K562 (cell line): ENCODE measurements around the gene RUNX1. TPM values are rescaled to one million over a fixed set of nuclear protein-coding genes. Genes with fewer than 3 reads are reported as not detected.
A peak's percentile ranks its signal among the peaks of the same experiment; 100 is the strongest.

ENCODE experiments used
- ARID4B ChIP-seq: sonication (generic); formaldehyde crosslinking; IDR thresholded peaks from 2 replicates; pipeline ENCODE4 v1.8.0; 2022; ENCODE audit warnings: mild to moderate bottlenecking, missing genetic modification reagents
- ELF4 ChIP-seq: fragments of 450-650 bp; formaldehyde crosslinking; IDR thresholded peaks from 2 replicates; pipeline ENCODE4 v1.4.0; 2022; ENCODE audit warnings: missing genetic modification characterization
- ERF ChIP-seq: fragments of 450-650 bp; formaldehyde crosslinking; IDR thresholded peaks from 2 replicates; pipeline ENCODE4 v1.4.0; 2020; ENCODE audit warnings: mild to moderate bottlenecking, mixed read lengths
- FOXP4 ChIP-seq: sonication (generic); formaldehyde crosslinking; IDR thresholded peaks from 2 replicates; pipeline ENCODE4 v1.8.0; 2022; ENCODE audit warnings: mild to moderate bottlenecking, missing genetic modification reagents, borderline replicate concordance
- FUS ChIP-seq: fragments of 200-400 bp; formaldehyde crosslinking; optimal IDR thresholded peaks from 2 replicates; pipeline ENCODE3; 2017; ENCODE audit warnings: low read depth, low read length
- RFX7 ChIP-seq: fragments of 250-450 bp; sonication (Bioruptor Pico); IDR thresholded peaks from 2 replicates; pipeline ENCODE4 v1.5.1; 2021; ENCODE audit warnings: mild to moderate bottlenecking
- ZNF174 ChIP-seq: fragments of 250-450 bp; sonication (Bioruptor Pico); IDR thresholded peaks from 2 replicates; pipeline ENCODE4 v1.4.0; 2020; ENCODE audit warnings: mild to moderate bottlenecking
- polyA plus RNA-seq, 8 experiments: library from polyadenylated mRNA; depleted of rRNA in 4 of 8; stranded (reverse) in 5 of 8; unstranded in 3 of 8; fragments of >200 nt; fragmentation: Nextera tagmentation in 2 of 8; fragmentation: Illumina TruSeq in 1 of 8; extraction: Ambion mirVana in 2 of 8; extraction: Trizol in 1 of 8; gene quantifications; 2 replicates each; pipeline versions ENCODE4 v1.2.1 to v1.2.3, GENCODE V29; 2011 to 2014; ENCODE audit warnings: inconsistent platforms in 1 of 8, missing spikeins in 1 of 8
- total RNA-seq, 7 experiments: library from RNA; depleted of rRNA in 6 of 7; stranded (reverse); fragments of >200 nt in 6 of 7; fragmentation: Illumina TruSeq in 2 of 7; extraction: Trizol in 2 of 7; gene quantifications; 2 replicates each; pipeline versions ENCODE4 v1.2.1 to v1.2.3, GENCODE V29; 2011 to 2021; ENCODE audit warnings: low replicate concordance in 1 of 7
- TF ChIP-seq, protein P1 (sequence below): fragments of 450-650 bp; IDR thresholded peaks from 2 replicates; pipeline ENCODE4 v1.6.1; 2016; ENCODE audit warnings: mild to moderate bottlenecking, moderate library complexity

The RUNX1 gene
- total and polyA plus RNA-seq, 9 of the 15 experiments (the other 6 are each of a cell fraction or from before 2014, with no cell fraction given): 2.2 to 68.6 (median 17.8) TPM

DNA sequence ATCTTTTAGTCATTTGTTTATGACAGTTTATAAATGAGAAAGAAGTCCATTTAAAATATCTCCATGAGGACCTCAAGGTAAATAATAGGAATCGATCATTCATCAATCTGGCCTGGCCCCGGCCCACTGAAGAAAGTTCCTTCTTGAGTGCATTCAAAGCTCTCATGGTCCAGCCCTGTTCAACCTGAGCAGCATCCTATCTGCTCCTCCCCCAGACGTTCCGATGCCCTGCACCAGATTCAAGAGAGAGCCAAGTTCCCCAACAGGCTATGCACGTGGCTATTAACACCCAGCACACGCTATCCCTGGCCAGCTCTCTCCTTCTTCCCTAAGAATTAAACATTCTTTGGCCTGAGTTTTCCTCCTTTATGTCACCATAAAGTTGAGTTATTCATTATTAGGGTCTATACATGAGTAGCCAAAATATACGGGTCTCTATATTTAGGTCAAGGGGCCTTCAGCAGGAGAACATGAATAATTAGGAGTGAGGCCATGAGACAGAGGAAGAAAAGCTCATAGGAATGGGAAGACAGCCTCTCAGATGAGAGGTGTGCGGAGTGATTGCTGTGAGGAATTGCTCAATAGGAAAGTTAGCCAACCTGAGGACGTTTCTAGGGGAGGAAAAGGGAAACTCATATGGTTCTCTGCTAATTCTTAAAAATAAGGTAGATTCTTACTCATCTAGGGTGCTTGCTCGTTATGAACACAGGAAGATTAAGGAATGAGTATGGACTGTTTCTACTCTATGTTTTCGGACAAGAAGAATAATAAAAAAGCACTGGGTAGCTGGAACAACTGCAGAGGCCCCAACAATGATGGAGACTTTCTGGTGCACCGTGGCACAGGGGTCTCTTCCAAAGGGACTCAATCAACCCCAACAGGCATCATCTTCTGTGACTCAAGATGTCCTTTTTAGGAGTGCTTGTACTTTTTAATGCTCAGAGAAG is 23.6 kb downstream of the RUNX1 start (continued):
- TF ChIP-seq, protein P1, sequence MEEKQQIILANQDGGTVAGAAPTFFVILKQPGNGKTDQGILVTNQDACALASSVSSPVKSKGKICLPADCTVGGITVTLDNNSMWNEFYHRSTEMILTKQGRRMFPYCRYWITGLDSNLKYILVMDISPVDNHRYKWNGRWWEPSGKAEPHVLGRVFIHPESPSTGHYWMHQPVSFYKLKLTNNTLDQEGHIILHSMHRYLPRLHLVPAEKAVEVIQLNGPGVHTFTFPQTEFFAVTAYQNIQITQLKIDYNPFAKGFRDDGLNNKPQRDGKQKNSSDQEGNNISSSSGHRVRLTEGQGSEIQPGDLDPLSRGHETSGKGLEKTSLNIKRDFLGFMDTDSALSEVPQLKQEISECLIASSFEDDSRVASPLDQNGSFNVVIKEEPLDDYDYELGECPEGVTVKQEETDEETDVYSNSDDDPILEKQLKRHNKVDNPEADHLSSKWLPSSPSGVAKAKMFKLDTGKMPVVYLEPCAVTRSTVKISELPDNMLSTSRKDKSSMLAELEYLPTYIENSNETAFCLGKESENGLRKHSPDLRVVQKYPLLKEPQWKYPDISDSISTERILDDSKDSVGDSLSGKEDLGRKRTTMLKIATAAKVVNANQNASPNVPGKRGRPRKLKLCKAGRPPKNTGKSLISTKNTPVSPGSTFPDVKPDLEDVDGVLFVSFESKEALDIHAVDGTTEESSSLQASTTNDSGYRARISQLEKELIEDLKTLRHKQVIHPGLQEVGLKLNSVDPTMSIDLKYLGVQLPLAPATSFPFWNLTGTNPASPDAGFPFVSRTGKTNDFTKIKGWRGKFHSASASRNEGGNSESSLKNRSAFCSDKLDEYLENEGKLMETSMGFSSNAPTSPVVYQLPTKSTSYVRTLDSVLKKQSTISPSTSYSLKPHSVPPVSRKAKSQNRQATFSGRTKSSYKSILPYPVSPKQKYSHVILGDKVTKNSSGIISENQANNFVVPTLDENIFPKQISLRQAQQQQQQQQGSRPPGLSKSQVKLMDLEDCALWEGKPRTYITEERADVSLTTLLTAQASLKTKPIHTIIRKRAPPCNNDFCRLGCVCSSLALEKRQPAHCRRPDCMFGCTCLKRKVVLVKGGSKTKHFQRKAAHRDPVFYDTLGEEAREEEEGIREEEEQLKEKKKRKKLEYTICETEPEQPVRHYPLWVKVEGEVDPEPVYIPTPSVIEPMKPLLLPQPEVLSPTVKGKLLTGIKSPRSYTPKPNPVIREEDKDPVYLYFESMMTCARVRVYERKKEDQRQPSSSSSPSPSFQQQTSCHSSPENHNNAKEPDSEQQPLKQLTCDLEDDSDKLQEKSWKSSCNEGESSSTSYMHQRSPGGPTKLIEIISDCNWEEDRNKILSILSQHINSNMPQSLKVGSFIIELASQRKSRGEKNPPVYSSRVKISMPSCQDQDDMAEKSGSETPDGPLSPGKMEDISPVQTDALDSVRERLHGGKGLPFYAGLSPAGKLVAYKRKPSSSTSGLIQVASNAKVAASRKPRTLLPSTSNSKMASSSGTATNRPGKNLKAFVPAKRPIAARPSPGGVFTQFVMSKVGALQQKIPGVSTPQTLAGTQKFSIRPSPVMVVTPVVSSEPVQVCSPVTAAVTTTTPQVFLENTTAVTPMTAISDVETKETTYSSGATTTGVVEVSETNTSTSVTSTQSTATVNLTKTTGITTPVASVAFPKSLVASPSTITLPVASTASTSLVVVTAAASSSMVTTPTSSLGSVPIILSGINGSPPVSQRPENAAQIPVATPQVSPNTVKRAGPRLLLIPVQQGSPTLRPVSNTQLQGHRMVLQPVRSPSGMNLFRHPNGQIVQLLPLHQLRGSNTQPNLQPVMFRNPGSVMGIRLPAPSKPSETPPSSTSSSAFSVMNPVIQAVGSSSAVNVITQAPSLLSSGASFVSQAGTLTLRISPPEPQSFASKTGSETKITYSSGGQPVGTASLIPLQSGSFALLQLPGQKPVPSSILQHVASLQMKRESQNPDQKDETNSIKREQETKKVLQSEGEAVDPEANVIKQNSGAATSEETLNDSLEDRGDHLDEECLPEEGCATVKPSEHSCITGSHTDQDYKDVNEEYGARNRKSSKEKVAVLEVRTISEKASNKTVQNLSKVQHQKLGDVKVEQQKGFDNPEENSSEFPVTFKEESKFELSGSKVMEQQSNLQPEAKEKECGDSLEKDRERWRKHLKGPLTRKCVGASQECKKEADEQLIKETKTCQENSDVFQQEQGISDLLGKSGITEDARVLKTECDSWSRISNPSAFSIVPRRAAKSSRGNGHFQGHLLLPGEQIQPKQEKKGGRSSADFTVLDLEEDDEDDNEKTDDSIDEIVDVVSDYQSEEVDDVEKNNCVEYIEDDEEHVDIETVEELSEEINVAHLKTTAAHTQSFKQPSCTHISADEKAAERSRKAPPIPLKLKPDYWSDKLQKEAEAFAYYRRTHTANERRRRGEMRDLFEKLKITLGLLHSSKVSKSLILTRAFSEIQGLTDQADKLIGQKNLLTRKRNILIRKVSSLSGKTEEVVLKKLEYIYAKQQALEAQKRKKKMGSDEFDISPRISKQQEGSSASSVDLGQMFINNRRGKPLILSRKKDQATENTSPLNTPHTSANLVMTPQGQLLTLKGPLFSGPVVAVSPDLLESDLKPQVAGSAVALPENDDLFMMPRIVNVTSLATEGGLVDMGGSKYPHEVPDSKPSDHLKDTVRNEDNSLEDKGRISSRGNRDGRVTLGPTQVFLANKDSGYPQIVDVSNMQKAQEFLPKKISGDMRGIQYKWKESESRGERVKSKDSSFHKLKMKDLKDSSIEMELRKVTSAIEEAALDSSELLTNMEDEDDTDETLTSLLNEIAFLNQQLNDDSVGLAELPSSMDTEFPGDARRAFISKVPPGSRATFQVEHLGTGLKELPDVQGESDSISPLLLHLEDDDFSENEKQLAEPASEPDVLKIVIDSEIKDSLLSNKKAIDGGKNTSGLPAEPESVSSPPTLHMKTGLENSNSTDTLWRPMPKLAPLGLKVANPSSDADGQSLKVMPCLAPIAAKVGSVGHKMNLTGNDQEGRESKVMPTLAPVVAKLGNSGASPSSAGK: peak; percentile 63
- TF ChIP-seq FUS (no peak), ZNF174 (CRISPR knock-in tag) (no peak), FOXP4 (CRISPR knock-in tag) (no peak), ARID4B (CRISPR knock-in tag) (no peak), RFX7 (CRISPR knock-in tag) (no peak), ELF4 (CRISPR knock-in tag) (no peak), ERF (no peak)
